Upper lobe of left lung (tissue), 4 donors: Measurements from ENCODE around the gene RGS19.

ENCODE experiments used
- POLR2A ChIP-seq, 4 donors: fragments of 450-650 bp; IDR thresholded peaks; one replicate each; pipeline ENCODE4 v1.5.1; 2016 to 2017; ENCODE audit warnings: antibody characterized with exemption in 4 of 4, mild to moderate bottlenecking in 2 of 4
- TF ChIP-seq, protein P1 (sequence below), 6 experiments: fragments of 450-650 bp in 4 of 6; fragments of 200-600 bp in 2 of 6; sonication (generic) in 2 of 6; IDR thresholded peaks; one replicate each; pipeline ENCODE4 v1.5.1; 2016 to 2019; ENCODE audit warnings: antibody characterized with exemption in 6 of 6

DNA sequence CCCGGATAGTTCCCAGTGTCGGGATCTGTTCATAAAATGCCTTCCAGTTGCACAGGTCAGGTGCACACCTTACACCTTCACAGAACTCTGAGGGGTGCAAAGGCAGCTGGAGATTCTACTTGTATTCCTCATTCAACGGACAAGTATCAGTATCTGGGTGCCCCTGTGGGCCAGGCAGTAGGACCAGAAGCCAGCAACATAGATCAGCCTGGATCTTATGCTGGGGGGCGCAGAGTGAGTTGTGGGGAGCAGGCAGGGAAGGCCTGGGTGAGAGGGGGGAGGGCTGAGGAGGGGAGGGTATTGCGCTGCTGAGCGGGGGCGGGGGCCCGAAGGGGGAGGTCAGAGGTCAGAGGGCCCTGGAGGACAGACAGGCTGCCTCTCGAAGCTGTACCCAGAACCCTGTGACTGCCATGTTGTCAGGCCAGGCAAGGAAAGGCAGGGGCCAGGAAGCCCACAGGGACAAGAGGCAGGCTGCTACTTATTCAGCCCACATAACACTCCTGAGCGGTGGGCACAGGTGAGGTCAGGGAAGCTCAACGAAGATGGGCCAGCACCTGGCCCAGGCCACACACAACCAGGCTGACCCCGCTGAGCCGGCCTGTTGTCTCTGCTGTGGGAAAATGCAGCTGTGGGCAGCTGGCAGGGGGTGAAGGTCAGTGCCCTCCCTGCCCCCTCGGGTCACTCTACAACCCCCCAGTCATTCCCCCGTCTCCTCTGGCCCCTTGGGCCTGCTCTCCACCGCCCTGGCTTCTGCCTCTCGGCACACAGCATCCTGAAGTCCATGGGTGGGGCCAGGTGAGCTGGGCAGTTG lies 1.7 kb upstream of the RGS19 start:
- TF ChIP-seq, protein P1, sequence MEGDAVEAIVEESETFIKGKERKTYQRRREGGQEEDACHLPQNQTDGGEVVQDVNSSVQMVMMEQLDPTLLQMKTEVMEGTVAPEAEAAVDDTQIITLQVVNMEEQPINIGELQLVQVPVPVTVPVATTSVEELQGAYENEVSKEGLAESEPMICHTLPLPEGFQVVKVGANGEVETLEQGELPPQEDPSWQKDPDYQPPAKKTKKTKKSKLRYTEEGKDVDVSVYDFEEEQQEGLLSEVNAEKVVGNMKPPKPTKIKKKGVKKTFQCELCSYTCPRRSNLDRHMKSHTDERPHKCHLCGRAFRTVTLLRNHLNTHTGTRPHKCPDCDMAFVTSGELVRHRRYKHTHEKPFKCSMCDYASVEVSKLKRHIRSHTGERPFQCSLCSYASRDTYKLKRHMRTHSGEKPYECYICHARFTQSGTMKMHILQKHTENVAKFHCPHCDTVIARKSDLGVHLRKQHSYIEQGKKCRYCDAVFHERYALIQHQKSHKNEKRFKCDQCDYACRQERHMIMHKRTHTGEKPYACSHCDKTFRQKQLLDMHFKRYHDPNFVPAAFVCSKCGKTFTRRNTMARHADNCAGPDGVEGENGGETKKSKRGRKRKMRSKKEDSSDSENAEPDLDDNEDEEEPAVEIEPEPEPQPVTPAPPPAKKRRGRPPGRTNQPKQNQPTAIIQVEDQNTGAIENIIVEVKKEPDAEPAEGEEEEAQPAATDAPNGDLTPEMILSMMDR (IDR thresholded peaks at IDR 0.05): no peak
- no peak for TF ChIP-seq POLR2A (IDR thresholded peaks at IDR 0.05)
